GM06990 (cell line): ENCODE data around the gene DUS4L.

Experiments
- DNase-seq: peaks from one replicate; pipeline ENCODE4 v3.0.0-alpha.2; 2011; ENCODE audit not compliant: insufficient read length; ENCODE audit errors: extremely low read depth
- H3K27me3 ChIP-seq: replicated peaks from 2 replicates; pipeline ENCODE4 v1.6.0; 2011; ENCODE audit warnings: low read length; ENCODE audit not compliant: control insufficient read depth, insufficient read depth
- H3K36me3 ChIP-seq: 2 replicates; pipeline ENCODE4 v1.5.1; 2011; ENCODE audit warnings: low read length; ENCODE audit not compliant: control insufficient read depth, insufficient read depth
- H3K4me3 ChIP-seq: replicated peaks from 2 replicates; pipeline ENCODE4 v1.5.1; 2011; ENCODE audit warnings: low read depth, mild to moderate bottlenecking, control low read depth, low read length
- TF ChIP-seq, protein P1 (sequence below): IDR thresholded peaks from 2 replicates; pipeline ENCODE4 v1.5.1; 2011; ENCODE audit warnings: low read length, control low read depth, mild to moderate bottlenecking, inconsistent platforms; ENCODE audit not compliant: insufficient read depth, poor library complexity, severe bottlenecking

DUS4L gene

DNA sequence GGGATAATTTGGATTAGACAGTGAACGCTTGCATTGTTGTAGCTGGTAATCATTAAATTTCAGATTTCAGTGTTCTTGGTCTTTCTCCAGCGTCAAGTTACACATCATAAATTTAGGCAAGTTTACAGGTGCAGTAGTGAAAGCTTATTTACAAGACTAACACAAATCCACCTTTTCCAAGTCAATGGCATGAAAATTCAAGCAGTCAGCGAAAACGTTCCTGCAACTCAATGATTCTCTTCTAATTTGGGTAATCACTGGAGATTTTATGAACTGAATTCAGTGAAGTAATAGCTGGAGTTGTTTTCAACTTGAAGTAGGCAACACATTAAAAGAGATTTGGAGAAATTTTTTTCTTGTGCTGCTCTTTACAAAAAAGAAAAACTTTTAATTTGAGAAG, 34.2 kb downstream of the DUS4L start:
- H3K4me3 ChIP-seq, result no peak overlapping the region
- no peaks in the 10 kb centered on the region; the same call in none of the 2 replicates for H3K36me3 ChIP-seq
- no peak for DNase-seq
- TF ChIP-seq, protein P1, sequence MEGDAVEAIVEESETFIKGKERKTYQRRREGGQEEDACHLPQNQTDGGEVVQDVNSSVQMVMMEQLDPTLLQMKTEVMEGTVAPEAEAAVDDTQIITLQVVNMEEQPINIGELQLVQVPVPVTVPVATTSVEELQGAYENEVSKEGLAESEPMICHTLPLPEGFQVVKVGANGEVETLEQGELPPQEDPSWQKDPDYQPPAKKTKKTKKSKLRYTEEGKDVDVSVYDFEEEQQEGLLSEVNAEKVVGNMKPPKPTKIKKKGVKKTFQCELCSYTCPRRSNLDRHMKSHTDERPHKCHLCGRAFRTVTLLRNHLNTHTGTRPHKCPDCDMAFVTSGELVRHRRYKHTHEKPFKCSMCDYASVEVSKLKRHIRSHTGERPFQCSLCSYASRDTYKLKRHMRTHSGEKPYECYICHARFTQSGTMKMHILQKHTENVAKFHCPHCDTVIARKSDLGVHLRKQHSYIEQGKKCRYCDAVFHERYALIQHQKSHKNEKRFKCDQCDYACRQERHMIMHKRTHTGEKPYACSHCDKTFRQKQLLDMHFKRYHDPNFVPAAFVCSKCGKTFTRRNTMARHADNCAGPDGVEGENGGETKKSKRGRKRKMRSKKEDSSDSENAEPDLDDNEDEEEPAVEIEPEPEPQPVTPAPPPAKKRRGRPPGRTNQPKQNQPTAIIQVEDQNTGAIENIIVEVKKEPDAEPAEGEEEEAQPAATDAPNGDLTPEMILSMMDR, result no peak
- H3K27me3 ChIP-seq, result no peaks in the 10 kb centered on the region

DNA sequence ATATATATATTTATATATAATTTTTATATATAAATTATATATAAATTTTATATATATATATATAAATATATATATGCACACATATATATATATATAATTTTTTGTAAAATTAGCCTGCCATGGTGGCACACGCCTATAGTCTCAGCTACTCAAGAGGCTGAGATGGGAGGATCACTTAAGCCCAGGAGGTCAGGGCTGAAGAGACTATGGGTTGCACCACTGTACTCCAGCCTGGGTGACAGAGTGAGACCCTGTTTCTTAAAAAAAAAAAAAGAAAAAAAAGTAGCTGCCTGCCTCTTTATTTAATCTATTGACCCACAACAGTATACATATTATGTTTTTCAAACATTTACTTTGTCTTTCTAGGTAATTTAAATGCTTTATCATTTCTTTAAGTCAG, 35.5 kb downstream of the DUS4L start:
- H3K4me3 ChIP-seq, result no peak overlapping the region
- no peak for DNase-seq
- H3K36me3 ChIP-seq, result no peaks in the 10 kb centered on the region; the same call in none of the 2 replicates
- TF ChIP-seq, protein P1, result no peak
- no peaks in the 10 kb centered on the region for H3K27me3 ChIP-seq

DNA sequence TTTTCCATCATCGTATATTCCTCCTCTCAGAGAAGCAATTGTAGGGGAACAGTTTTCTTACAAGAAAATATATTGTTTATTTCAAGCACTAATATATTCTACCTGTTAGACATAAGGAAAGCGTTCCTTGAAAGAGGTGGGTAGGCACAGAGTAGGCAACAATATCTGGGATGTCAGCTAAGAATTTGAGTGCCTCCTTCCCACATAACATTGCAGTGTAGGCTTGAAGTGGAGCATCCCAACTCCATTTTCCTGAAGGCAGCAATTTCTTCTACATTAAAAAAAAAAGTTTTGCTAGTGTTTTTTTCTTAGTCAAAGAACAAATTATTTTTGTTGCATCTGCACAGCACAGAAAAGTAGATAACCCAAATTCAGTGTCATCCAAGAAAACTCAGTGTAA, 37.0 kb downstream of the DUS4L start:
- Histone ChIP-seq H3K36me3 (no peaks in the 10 kb centered on the region; the same call in 1 of the 2 replicates), H3K4me3 (no peak overlapping the region), H3K27me3 (no peaks in the 10 kb centered on the region)
- TF ChIP-seq, protein P1, result no peak
- no peak for DNase-seq

DNA sequence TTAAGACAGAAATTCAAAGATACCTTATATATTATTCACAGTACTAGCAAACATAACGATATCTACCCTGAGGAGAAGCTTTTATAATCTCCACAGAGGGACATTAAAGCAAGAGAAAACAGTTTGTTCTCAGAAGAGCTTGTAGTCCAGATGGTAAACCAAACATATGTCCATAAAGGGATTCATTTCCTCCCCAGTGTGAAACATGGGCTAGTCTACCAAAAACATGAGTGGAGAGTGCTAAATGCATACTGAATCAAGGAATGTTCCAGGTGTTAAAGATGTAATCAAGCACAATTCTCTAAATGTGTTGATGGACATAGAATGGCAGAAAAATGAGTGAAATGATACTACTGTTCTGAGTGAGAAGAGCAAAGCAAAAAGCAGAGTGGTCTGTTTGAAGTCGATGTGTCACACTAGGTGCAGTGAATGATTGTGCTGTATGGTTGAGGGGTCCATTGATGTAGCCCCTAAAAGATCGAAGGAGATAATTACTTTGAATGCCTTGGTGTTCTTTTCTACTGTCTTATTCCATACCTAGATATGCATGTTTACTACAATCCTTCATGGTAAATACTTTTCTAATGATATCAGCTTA, 41.5 kb downstream of the DUS4L start:
- Histone ChIP-seq H3K36me3 (no peaks in the 10 kb centered on the region; the same call in 1 of the 2 replicates), H3K4me3 (no peak overlapping the region), H3K27me3 (no peaks in the 10 kb centered on the region)
- no peak for DNase-seq
- TF ChIP-seq, protein P1, result no peak

DNA sequence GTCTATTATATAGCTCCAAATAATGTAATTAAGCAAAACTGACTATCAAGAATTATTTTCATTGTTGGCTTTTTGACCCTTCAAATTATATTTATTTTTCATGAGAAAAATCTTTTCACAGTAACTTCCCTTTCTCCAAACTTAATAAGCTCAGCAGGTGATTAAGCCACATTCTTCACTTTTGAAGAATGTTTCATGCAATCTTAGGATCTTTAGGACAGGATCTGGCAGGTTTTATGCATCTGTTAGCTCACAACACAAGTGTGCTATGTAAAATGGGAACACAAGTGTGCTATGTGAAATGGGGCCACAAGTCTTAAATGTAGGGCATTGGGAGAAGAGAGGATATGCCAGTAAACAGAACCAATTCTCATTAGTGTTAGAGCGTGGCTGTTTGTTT, 42.5 kb downstream of the DUS4L start:
- no peak for DNase-seq
- no peaks in the 10 kb centered on the region for H3K27me3 ChIP-seq
- TF ChIP-seq, protein P1, result no peak
- H3K4me3 ChIP-seq, result no peak overlapping the region
- no peaks in the 10 kb centered on the region; the same call in 1 of the 2 replicates for H3K36me3 ChIP-seq

DNA sequence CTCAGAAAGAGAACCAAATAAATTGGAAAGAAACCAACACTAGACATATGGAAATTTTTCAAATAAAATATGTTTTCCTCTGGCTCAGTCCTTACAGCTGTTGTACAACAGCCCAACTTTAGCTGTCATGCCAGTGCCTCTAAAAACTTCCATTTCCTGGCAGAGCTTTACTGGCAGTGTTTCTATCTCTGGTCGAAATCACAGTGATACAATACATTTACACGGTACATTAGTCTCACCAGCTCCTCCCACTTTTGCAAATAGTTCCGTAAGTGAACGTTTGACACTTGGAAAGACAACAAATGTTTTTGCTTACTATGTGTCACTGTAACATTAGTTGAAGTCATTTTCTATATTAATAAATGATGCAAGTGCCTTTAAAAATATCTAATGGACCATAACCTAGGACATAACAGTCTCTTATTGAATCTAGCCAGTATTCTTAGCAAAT, 46.1 kb downstream of the DUS4L start:
- peaks cover under 1% of the 10 kb centered on the region for H3K36me3 ChIP-seq
- no peak overlapping the region for H3K4me3 ChIP-seq
- TF ChIP-seq, protein P1, result no peak

More for the DNA sequence above, 46.1 kb downstream of the DUS4L start:
- no peak for DNase-seq
- no peaks in the 10 kb centered on the region for H3K27me3 ChIP-seq
